ENCODE measurements around the gene MOSMO. TPM values are rescaled to one million over a fixed set of nuclear protein-coding genes. Genes with fewer than 3 reads are reported as not detected.
"Not testable (repeated sequence)": the region's sequence is repeated elsewhere in the genome, so short reads cannot be mapped to it uniquely, and the experiment has no call there.

The MOSMO gene
- total and polyA plus RNA-seq, 11 donors, result 8.7 to 15.0 (median 11.7) TPM

- Histone ChIP-seq H3K27ac (no peak overlapping the region), H3K36me3 (no peaks in the 10 kb centered on the region), H3K4me1 (no peaks in the 10 kb centered on the region), H3K4me3 (no peak overlapping the region), H3K9me3 (peaks cover 0 to 6% (median 0%) of the 10 kb centered on the region in 12 donors), H3K27me3 (no peaks in the 10 kb centered on the region)
- 91 to 96% (median 93%) methylated on average over 6 of the region's 6 CpGs for WGBS, 4 donors
- ATAC-seq, result no peak
- DNase-seq, result no peak
- intact Hi-C loops (cut with DNase I), result loop anchor here in 1 of 10 donors (2.0 kb wide), 1 partner anchor 42 kb away; no protein-coding TSS in a partner anchor
- no peak for TF ChIP-seq POLR2A (IDR thresholded peaks at IDR 0.05)
- no peak for TF ChIP-seq CTCF (IDR thresholded peaks at IDR 0.05)
Observed at GRCh38 chr16:22124583-22125284, 116.8 kb downstream of the MOSMO start.

GRCh38 chr16:22126037-22126558, 118.2 kb downstream of the MOSMO start:
- intact Hi-C loops (cut with DNase I), result no loop called here
- H3K27ac ChIP-seq, result no peak overlapping the region
- no peak for DNase-seq
- no peaks in the 10 kb centered on the region for H3K27me3 ChIP-seq
- H3K9me3 ChIP-seq, result peaks cover 0 to 6% (median 0%) of the 10 kb centered on the region in 12 donors
- no peak overlapping the region for H3K4me3 ChIP-seq
- H3K4me1 ChIP-seq, result no peaks in the 10 kb centered on the region
- no peaks in the 10 kb centered on the region for H3K36me3 ChIP-seq
- 81 to 86% (median 83%) methylated on average over 15 of the region's 15 CpGs for whole genome bisulfite sequencing, 4 donors
- TF ChIP-seq CTCF (IDR thresholded peaks at IDR 0.05) (no peak), POLR2A (IDR thresholded peaks at IDR 0.05) (no peak)
- no peak for ATAC-seq

- H3K9me3 ChIP-seq; H3K36me3 ChIP-seq; H3K4me1 ChIP-seq; DNase-seq; H3K4me3 ChIP-seq; intact Hi-C loops (cut with DNase I); ATAC-seq; H3K27ac ChIP-seq; H3K27me3 ChIP-seq: not testable (repeated sequence)
- 89 to 97% (median 95%) methylated on average over 1 of the region's 1 CpG for WGBS, 4 donors
Observed at GRCh38 chr16:22128537-22128936, 120.6 kb downstream of the MOSMO start.

- ATAC-seq, result no peak
Observed at GRCh38 chr16:22130528-22130927, 122.6 kb downstream of the MOSMO start.

More at GRCh38 chr16:22130528-22130927, 122.6 kb downstream of the MOSMO start:
- H3K27me3 ChIP-seq, result no peaks in the 10 kb centered on the region
- H3K4me3 ChIP-seq, result no peak overlapping the region
- TF ChIP-seq CTCF (IDR thresholded peaks at IDR 0.05), result no peak
- TF ChIP-seq POLR2A (IDR thresholded peaks at IDR 0.05), result no peak
- intact Hi-C loops (cut with DNase I), result no loop called here
- H3K4me1 ChIP-seq, result no peaks in the 10 kb centered on the region
- no peak for DNase-seq
- H3K9me3 ChIP-seq, result peaks cover 0 to 6% (median 0%) of the 10 kb centered on the region in 12 donors
- no peak overlapping the region for H3K27ac ChIP-seq
- H3K36me3 ChIP-seq, result no peaks in the 10 kb centered on the region

Data from heart left ventricle (tissue), 16 donors.